ENCODE data around the gene KRTAP1-5.
"Not testable (repeated sequence)": the region's sequence is repeated elsewhere in the genome, so short reads cannot be mapped to it uniquely, and the experiment has no call there.

Gene KRTAP1-5

GRCh38 chr17:41026715-41027471 lies at the start of gene KRTAP1-5:
KRTAP1-5 (minus strand) TSS chr17:41027208; CDS start chr17:41027155, 53 bp downstream.
- no peak for DNase-seq

GRCh38 chr17:41076788-41077187 lies 49.8 kb upstream of the KRTAP1-5 start:
- no peak for DNase-seq

DNA sequence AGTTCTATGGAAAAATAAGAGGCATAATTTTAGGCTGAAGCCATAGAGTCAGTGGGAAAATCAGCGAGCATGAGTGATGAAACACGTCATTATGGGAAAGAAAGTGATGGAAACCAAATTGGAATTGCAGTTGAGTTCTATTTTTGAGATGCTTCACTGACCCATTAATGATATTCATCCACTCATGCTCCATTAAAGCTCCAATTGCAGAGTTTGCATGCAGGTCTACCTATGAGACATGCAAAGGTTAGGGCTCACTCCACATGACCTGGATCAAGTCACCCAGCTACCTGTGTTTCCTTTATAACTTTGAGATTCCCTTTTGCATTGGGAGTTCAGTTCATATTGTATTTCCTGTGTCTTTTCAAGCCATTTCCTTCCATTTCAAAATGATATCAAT lies 46.7 kb upstream of the KRTAP1-5 start:
- DNase-seq = no peak

- no peak for DNase-seq
Measured at GRCh38 chr17:41071606-41072360, 44.8 kb upstream of the KRTAP1-5 start.

GRCh38 chr17:41069031-41069430 lies 42.0 kb upstream of the KRTAP1-5 start:
- no peak for DNase-seq

- no peak for DNase-seq
Measured at GRCh38 chr17:41067281-41067680, 40.3 kb upstream of the KRTAP1-5 start.

DNA sequence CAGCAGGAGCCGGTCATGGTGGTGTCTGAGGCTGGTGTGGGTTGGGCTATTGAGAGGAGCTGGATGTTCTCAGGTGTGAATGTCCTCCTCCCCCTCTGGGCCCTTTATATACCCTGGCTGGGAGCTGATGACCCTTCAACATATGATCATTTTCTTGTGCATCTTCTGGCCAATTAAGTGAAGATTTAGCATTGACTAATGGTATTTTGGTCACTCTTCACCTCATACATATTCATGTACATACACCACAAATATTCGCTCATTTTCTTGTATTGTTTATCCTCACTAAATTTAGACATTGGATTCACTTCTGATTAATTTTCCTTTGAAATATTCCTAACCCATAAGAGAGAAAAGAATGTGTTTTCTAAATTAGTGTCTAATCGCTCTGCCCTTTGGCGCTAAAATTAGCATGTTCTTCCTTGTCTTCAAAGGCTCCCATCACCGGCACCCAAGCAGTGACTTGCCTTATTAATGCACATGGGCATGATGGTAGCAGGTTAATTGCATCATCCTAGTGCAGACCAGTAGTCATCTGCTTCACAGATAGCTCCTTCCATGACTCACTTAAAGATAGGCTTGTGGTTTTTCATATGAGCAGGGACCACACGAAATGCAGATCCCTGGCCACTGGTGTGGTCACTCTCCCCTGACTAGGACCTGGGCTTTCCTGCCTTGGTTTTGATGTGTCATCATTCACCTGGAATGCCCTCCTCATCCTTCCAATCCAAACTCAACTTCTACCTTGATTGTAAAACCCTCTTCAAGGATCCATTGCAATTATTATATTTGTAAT lies 39.0 kb upstream of the KRTAP1-5 start, which contains the start of gene KRTAP2-4:
Gene KRTAP2-4, minus strand, starts transcription at position 51 of the 796 bp plus-strand sequence. Its CDS starts 34 bp downstream, at position 17.
- DNase-seq = no peak

- not testable (repeated sequence) for DNase-seq
Measured at GRCh38 chr17:41065016-41065689, 38.1 kb upstream of the KRTAP1-5 start.

DNA sequence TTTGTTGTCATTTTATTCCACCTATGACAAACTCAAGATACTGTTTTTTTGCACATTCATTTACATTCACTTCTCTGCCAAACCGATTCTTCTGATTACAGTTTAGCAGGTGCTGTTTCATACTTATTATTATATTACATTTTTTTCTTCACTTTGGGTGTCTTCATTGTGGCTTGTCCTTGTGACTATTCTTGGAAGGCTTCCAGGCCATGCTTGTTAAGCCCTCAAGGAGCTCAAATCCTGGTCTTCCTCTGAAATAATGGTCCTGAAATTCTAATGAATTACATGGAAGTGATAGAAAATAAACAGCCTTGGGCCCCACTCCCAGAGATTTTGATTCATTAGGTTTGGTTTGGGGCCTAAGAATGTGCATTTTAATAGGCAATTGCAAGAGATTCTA lies 37.3 kb upstream of the KRTAP1-5 start:
- DNase-seq = no peak

- DNase-seq = no peak
Measured at GRCh38 chr17:41063449-41063848, 36.4 kb upstream of the KRTAP1-5 start.

DNA sequence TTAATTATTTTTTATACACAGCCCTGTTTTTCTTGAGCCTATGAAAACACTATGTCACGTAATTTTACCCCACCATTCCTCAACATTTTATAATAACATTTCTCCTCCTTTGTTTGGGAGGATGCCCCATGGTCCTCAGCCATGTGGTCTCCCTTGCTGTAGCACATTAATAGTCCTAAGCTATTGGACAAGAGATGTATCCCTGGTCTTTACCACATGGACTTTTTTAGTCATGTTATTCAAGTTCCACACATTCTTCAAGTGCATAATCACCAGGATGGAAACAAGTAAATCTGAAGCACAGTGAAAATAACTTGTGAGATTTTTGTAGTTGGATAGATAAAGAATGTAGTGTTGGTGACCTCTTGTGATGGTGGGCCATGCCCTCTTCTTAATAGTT lies 35.0 kb upstream of the KRTAP1-5 start:
- no peak for DNase-seq

GRCh38 chr17:41060052-41060604 lies 33.1 kb upstream of the KRTAP1-5 start, which contains the start of gene KRTAP2-3:
KRTAP2-3 (minus strand) TSS chr17:41060114; CDS start chr17:41060050, 64 bp downstream.
- DNase-seq = no peak

- not testable (repeated sequence) for DNase-seq
Measured at GRCh38 chr17:41059276-41060051, 32.5 kb upstream of the KRTAP1-5 start.

DNA sequence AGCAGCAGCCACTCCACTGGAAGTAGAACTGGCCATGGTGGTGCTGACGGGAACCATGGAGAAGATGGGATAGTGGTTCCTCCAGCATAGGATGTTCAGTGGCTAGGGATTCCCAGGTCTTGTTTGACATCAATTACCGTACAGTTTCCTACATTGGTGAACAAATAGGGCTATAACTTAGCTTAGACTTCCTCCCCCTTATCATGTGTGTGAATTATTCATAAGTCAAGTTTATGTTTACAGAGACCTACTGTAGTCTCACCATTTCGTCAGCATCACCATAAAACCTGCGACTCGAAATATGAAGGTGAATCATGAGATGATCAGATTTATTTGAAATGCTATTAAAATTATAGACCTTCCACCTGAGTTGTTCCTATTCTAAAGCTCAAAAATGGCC lies 31.7 kb upstream of the KRTAP1-5 start:
- no peak for DNase-seq

- DNase-seq = no peak
Measured at GRCh38 chr17:41057547-41057946, 30.5 kb upstream of the KRTAP1-5 start.

DNA sequence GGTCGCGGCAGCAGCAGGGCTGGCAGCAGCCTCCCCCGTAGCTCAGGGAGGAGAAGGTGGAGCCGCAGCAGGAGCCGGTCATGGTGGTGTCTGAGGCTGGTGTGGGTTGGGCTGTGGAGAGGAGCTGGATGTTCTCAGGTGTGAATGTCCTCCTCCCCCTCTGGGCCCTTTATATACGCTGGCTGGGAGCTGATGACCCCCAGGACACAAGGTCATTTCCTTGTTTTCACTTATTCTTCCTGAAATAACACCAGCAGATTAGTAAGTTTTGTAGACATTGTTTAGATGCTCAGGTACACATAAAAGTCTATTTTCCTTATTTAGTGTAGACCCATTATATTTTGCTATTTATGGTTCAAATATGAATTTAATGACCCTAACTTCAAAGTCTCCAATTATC lies 28.1 kb upstream of the KRTAP1-5 start, which contains the start of gene KRTAP2-2:
Gene KRTAP2-2, minus strand, starts transcription at position 101 of the 400 bp plus-strand sequence. Its CDS starts 19 bp downstream, at position 82.
- DNase-seq = not testable (repeated sequence)

GRCh38 chr17:41054556-41054955 lies 27.5 kb upstream of the KRTAP1-5 start:
- DNase-seq = not testable (repeated sequence)

DNA sequence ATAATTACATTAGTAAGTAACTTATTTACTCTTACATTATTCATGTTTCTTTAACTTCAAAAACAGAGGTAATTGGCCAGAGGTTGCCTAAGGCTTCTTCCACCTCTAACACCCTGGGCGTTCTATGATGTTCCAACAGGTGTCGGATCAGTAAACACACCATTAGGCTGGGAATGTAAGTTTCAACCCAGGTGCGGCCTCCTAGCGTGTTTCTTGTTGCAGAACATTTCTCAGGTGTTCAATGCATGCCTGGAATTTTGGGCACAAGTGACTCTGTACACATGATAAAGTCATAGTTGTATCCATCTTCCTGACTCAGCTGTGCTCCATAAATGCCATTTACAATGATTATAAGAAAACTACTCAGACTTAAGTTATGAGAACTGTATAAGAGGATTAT lies 27.0 kb upstream of the KRTAP1-5 start:
- no peak for DNase-seq

GRCh38 chr17:41052566-41052965 lies 25.6 kb upstream of the KRTAP1-5 start:
- DNase-seq = no peak

- DNase-seq = no peak
Measured at GRCh38 chr17:41049110-41049509, 22.1 kb upstream of the KRTAP1-5 start.

- DNase-seq = no peak
Measured at GRCh38 chr17:41048441-41048840, 21.4 kb upstream of the KRTAP1-5 start.
